Thyroid gland (tissue), 4 donors: ENCODE results near the gene PRRX1. TPM values are rescaled to one million over a fixed set of nuclear protein-coding genes. Genes with fewer than 3 reads are reported as not detected.

Experiments
- DNase-seq, 2 donors: peaks; one replicate each; pipeline ENCODE4 v3.0.0-alpha.2; 2019
- H3K27ac ChIP-seq, 3 donors: fragments of 200-600 bp; sonication (generic); 1 replicate in 2 of 3; 2 replicates in 1 of 3; pipeline ENCODE4 v1.5.1; 2016 to 2019; ENCODE audit warnings: mild to moderate bottlenecking in 1 of 3, moderate library complexity in 1 of 3
- H3K27me3 ChIP-seq: fragments of 200-600 bp; sonication (generic); one replicate; pipeline ENCODE4 v1.5.1; 2019
- H3K36me3 ChIP-seq, 2 donors: fragments of 200-600 bp; sonication (generic); one replicate each; pipeline ENCODE4 v1.5.1; 2016 to 2019
- H3K4me1 ChIP-seq, 2 donors: fragments of 200-600 bp; sonication (generic); one replicate each; pipeline ENCODE4 v1.5.1; 2017 to 2019
- H3K4me3 ChIP-seq, 3 donors: fragments of 200-600 bp; sonication (generic); replicated peaks in 1 of 3; 1 replicate in 2 of 3; 2 replicates in 1 of 3; pipeline ENCODE4 v1.5.1; 2016; ENCODE audit warnings: mild to moderate bottlenecking in 1 of 3
- H3K9me3 ChIP-seq: fragments of 200-600 bp; sonication (generic); one replicate; pipeline ENCODE4 v1.5.1; 2017
- POLR2A ChIP-seq, 2 donors: fragments of 450-650 bp; IDR thresholded peaks; one replicate each; pipeline ENCODE4 v1.6.1; 2017; ENCODE audit warnings: antibody characterized with exemption in 2 of 2, mild to moderate bottlenecking in 2 of 2, moderate library complexity in 1 of 2
- WGBS, 2 donors: methylation state at CpG; one replicate each; pipeline ENCODE4 v1.1.5; 2017; 5-methylcytosine and 5-hydroxymethylcytosine counted together
- intact Hi-C: fragments of 100-400 bp; cut with DNase I; formaldehyde crosslinking; loops from one replicate; pipeline ENCODE4 v1.15.1; 2023
- total RNA-seq, 4 donors: library from RNA; depleted of rRNA; stranded (reverse); fragments of >200 nt; gene quantifications; one replicate each; pipeline ENCODE4 v1.2.3, GENCODE V29; 2016
- TF ChIP-seq, protein P1 (sequence below), 6 experiments: fragments of 200-600 bp in 3 of 6; fragments of 450-650 bp in 3 of 6; sonication (generic) in 3 of 6; IDR thresholded peaks; one replicate each; pipeline ENCODE4 v1.5.1; 2016 to 2019; ENCODE audit warnings: antibody characterized with exemption in 6 of 6, mild to moderate bottlenecking in 2 of 6, inconsistent platforms in 1 of 6, moderate library complexity in 1 of 6

PRRX1 gene
- total RNA-seq, 4 donors from 2014 or later = 56.4 to 87.3 (median 59.8) TPM

DNA sequence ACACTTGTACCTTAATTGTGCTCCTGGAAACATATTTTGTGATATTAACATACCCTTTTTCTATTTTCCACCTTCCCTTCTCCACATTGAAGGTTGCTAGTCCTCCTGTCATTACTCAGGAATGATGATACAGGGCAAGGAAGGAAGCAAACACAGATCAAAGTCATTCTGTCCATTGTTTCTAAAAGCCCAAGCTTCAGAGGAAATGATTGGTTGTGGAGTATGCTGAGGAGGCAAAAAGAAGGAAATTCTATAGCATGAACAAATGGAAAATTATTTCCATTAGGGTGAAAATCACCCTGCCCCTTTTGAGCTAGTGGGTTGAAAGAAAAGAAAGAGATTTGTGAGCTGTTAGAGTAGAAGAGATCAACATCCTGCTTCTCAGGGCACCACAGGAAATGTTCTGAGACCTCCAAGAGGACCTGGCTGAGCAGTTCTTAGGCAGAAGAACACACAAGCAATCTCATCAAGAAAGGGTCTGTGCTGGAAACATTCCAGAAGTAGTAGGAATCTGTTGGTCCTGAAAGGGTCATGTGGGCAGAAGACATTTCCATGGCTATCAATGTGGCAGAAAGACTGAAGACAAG is 29.0 kb upstream of the PRRX1 start:
- no peak overlapping the region for H3K27ac ChIP-seq

DNA sequence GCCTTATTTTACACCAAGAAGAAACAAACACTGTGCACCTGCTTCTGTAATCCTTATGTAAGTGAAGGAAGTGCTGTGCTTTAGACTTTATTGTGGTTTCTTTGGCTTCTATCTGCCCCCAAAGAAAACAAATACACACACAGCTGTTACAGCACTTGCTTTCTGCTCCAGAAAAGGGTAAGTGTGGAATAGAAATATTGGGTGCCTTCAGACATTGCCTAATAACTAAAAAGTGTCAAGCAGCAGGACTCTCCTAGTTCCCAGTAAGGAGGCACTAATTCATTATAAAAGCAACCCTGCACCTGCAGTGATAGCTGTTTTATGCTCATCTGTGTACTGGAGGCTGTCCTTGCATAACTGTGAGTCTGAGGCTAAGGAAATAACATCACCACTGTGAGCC is 23.4 kb upstream of the PRRX1 start:
- Histone ChIP-seq H3K4me3 (no peak overlapping the region), H3K27ac (no peak overlapping the region), H3K4me1 (no peaks in the 10 kb centered on the region), H3K27me3 (no peaks in the 10 kb centered on the region), H3K36me3 (no peaks in the 10 kb centered on the region), H3K9me3 (no peaks in the 10 kb centered on the region)
- intact Hi-C loops = no loop called here
- TF ChIP-seq POLR2A (IDR thresholded peaks at IDR 0.05) = no peak
- TF ChIP-seq, protein P1, sequence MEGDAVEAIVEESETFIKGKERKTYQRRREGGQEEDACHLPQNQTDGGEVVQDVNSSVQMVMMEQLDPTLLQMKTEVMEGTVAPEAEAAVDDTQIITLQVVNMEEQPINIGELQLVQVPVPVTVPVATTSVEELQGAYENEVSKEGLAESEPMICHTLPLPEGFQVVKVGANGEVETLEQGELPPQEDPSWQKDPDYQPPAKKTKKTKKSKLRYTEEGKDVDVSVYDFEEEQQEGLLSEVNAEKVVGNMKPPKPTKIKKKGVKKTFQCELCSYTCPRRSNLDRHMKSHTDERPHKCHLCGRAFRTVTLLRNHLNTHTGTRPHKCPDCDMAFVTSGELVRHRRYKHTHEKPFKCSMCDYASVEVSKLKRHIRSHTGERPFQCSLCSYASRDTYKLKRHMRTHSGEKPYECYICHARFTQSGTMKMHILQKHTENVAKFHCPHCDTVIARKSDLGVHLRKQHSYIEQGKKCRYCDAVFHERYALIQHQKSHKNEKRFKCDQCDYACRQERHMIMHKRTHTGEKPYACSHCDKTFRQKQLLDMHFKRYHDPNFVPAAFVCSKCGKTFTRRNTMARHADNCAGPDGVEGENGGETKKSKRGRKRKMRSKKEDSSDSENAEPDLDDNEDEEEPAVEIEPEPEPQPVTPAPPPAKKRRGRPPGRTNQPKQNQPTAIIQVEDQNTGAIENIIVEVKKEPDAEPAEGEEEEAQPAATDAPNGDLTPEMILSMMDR (IDR thresholded peaks at IDR 0.05) = no peak
- no peak for DNase-seq

More for the DNA sequence above, 29.0 kb upstream of the PRRX1 start:
- Histone ChIP-seq H3K36me3 (no peaks in the 10 kb centered on the region), H3K4me1 (no peaks in the 10 kb centered on the region), H3K4me3 (no peak overlapping the region), H3K9me3 (no peaks in the 10 kb centered on the region), H3K27me3 (no peaks in the 10 kb centered on the region)
- intact Hi-C loops = no loop called here
- TF ChIP-seq, protein P1 (IDR thresholded peaks at IDR 0.05) = no peak
- no peak for TF ChIP-seq POLR2A (IDR thresholded peaks at IDR 0.05)
- DNase-seq = no peak

DNA sequence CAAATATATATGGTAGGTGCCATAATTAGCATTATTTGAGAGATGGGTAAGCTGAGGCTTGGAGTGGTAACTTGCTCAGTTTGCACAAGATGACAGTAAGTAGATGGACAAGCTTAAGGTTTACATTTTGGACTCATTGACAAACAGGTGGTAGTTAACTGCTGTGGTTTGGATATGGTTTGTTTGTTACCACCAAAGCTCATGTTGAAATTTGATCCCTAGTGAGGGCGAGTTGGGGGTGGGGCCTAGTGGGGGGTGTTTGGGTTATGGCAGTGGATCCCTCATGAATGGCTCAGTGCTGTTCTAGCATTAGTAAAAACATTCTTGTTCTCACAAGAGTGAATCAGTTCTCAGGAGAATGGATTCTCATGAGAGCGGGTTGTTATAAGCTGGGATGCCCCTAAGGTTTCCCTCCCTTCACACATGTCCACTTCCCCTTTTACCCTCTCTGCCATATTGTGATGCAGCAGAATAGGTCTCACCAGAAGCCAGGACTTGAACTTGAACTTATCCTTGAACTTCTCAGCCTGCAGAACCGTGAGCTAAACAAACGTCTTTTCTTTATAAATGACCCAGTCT is 6.6 kb upstream of the PRRX1 start:
- H3K27ac ChIP-seq = no peak overlapping the region
- H3K4me3 ChIP-seq = no peak overlapping the region
- intact Hi-C loops = no loop called here
- no peaks in the 10 kb centered on the region for H3K9me3 ChIP-seq
- DNase-seq = no peak
- peaks cover 9% of the 10 kb centered on the region for H3K27me3 ChIP-seq
- H3K36me3 ChIP-seq = no peaks in the 10 kb centered on the region
- TF ChIP-seq, protein P1 (IDR thresholded peaks at IDR 0.05) = no peak
- no peak for TF ChIP-seq POLR2A (IDR thresholded peaks at IDR 0.05)
- peaks cover 9 to 17% of the 10 kb centered on the region in 2 donors for H3K4me1 ChIP-seq
- WGBS, 2 donors = 49 to 56% methylated on average over 4 of the region's 4 CpGs

DNA sequence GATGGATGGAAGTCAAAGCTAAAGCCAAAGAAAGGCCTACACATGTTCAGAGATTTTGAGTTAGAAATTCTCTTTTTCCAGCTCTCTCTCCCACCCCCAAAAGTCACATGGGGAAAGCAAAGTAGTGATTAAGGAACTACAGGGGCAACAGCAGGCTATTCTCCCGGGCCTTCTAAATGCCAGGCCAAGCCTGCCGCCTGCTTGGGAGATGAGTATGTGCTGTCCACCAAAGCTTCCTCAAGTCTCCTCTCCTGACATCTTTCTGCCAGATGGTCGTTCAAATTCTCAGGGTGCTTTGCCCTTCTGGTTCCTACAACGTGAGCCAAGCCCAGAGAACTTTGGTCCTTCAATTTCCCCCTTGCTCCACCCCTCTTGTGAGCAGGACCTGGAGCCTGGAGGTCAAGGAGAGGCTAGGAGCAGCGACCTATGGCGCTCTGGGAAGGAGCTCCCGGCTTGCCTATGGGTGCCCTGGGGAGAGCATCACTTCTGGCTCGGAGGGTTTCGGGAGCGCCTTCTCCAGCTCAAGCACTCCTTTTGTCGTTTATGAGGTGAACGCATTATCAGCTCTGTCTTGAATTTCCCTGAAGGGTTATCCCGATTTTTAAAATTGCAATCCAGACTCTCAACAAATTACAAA is 4.4 kb upstream of the PRRX1 start:
- no peak for DNase-seq
- Histone ChIP-seq H3K4me3 (no peak overlapping the region), H3K9me3 (no peaks in the 10 kb centered on the region), H3K4me1 (peaks cover 9 to 24% of the 10 kb centered on the region in 2 donors), H3K36me3 (no peaks in the 10 kb centered on the region), H3K27ac (no peak overlapping the region), H3K27me3 (peaks cover 9% of the 10 kb centered on the region)
- intact Hi-C loops = no loop called here
- TF ChIP-seq POLR2A (IDR thresholded peaks at IDR 0.05) = no peak
- TF ChIP-seq, protein P1 (IDR thresholded peaks at IDR 0.05) = no peak
- 80 to 81% methylated on average over 13 of the region's 13 CpGs for WGBS, 2 donors

DNA sequence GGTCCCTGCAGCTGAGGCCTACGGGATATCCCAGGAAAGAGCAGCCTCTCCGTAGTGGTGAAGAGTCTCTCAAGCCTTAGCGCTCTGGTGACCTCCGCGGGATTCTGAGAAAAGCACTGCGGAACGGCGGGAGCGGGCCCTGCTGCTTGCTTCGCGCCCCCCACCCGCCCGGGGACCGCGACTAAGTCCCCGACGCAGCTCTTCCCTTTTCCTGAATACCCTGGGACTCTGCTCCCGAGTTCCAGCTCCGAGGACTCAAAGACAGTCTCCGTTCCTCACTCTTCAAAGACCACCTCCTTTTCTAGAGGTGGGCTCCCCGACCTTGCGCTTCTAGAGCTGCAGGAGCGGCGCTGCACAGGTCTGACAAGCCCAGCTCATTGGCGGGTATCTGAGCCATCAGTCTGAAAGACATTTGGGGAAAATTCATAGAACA is 3.6 kb upstream of the PRRX1 start:
- H3K27me3 ChIP-seq = peaks cover 9% of the 10 kb centered on the region
- no peaks in the 10 kb centered on the region for H3K9me3 ChIP-seq
- intact Hi-C loops = no loop called here
- H3K36me3 ChIP-seq = no peaks in the 10 kb centered on the region
- peaks cover 9 to 30% of the 10 kb centered on the region in 2 donors for H3K4me1 ChIP-seq
- H3K4me3 ChIP-seq = no peak overlapping the region
- no peak for DNase-seq
- 20 to 42% methylated on average over 23 to 25 of the region's 25 CpGs for WGBS, 2 donors
- no peak for TF ChIP-seq POLR2A (IDR thresholded peaks at IDR 0.05)
- TF ChIP-seq, protein P1 (IDR thresholded peaks at IDR 0.05) = no peak
- H3K27ac ChIP-seq = no peak overlapping the region
